GM21423 (cell line): Measurements from ENCODE around the gene DYNC1I1.
"Not testable (repeated sequence)": the region's sequence is repeated elsewhere in the genome, so short reads cannot be mapped to it uniquely, and the experiment has no call there.

ENCODE experiments used
- ATAC-seq: cut with Tn5 transposase; IDR thresholded peaks from one replicate; pipeline ENCODE4 v1.9.1; 2021; ENCODE audit warnings: mild to moderate bottlenecking, moderate library complexity; ENCODE audit not compliant: unreplicated experiment

The DYNC1I1 gene

DNA sequence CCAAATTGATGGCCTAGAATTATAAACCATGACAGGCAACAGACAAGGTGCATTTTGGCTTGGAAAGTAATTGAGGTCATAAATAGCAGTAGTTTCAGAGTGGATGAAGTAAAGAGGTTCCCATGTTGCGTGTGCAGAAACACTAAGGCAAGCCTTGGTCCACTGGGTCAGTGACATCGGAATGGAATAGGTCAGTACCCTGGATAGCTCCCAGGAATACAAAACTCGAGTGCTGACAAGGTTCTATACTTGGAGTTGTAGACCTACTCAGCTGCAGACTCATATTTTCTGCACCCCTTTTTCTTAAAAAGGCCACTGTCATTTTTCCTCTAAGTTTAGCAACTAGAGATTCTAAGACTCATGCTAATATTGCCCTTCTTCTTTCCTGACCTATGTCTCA lies 132.8 kb downstream of the DYNC1I1 start:
- ATAC-seq: no peak

GRCh38 chr7:95906851-95907250 lies 134.5 kb downstream of the DYNC1I1 start:
- no peak for ATAC-seq

- no peak for ATAC-seq
Observed at GRCh38 chr7:95907337-95907736, 135.0 kb downstream of the DYNC1I1 start.

DNA sequence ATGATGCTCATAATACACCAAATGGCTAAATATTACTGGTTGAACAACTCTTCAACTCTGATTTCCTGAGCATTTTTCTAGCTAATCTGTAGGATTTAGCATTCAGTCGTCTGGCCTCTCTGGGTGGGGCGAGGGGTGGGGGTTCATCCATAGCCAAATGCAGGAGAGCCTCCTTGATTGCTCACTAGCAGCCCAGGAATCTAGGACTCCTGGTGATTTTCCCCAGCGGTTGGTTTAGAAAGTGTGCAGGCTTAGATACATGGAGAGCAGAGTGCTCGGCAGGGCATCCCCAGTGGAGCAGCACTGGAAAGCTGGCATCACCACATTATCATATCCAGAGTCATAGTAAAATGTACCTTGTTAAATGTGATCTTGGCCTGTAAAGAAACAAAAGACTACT lies 136.1 kb downstream of the DYNC1I1 start:
- ATAC-seq: no peak

DNA sequence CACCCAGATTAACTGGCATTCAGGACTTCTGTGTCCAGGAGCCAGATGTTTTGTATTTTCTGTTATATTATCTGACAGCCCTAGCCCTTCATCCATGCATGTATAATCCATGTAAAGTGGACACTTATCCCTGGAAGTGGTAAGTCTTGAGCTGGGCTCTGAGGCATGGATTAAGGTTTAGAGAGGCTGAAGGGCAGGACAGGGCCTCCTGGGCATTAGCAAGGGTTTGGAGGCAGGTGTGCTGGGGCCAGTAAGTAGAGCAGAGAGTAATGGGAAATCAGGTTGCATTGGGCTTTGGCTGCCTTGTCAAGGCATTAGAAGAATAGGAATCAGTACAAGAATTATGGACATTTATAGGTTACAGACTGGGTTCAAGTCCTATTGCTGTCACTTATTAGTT lies 138.0 kb downstream of the DYNC1I1 start:
- ATAC-seq: no peak

DNA sequence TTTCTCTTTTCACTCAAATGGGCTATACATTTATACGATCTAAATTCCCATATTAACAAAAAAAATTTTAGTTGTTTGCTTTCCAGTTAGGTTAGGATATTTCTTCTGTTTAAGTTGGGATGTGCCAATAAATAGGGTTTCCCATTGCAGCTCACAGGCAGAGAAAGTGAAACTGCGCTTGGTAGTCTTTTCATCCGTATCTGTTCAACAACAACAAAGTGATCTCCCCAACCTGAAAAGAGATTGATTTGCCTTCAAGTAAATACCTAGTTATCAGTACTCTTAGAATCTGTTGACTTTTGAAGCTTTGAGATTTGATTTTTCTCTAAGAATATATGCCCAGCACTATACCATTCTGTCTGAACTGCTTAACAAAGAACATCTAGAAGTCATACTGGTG lies 143.4 kb downstream of the DYNC1I1 start:
- ATAC-seq: no peak

- no peak for ATAC-seq
Observed at GRCh38 chr7:95916573-95917297, 144.4 kb downstream of the DYNC1I1 start.

DNA sequence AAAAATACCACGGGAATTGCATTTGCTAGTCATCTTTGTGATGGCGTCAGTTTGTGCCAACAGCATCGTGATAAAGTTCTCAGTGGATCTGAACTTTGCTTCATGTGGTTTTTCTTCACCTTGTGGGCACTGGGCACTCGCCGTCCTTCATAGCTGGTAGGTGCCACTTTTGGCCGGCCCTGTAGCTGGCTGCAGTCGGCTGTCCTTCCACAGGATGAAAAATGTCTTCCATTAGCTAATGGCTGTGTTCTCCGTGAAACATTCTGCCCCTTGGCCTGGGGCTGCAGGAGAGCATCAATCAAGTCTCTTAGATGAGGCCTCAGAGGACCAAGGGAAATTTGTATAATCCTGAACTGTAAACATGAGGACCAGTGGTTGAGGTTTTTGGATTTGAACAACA lies 145.3 kb downstream of the DYNC1I1 start:
- ATAC-seq: no peak

DNA sequence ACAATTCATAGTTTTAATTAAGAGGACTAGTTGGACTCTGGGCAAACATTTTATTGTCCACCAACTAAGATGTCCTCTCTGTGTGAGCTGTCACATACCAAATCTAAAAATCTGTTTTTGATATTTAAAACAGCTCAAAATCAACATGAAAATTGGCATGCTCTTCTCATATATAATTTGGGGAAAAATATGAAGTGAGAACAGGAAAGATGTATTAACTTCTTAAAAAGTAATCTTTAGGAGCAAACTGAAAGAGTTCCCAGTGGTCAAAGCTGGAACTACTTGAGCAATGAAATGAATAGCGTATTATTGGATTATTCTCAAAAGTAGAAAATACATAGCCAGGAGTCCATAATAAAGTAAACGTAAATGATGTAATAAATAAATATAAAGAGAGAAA lies 147.2 kb downstream of the DYNC1I1 start:
- ATAC-seq: no peak

DNA sequence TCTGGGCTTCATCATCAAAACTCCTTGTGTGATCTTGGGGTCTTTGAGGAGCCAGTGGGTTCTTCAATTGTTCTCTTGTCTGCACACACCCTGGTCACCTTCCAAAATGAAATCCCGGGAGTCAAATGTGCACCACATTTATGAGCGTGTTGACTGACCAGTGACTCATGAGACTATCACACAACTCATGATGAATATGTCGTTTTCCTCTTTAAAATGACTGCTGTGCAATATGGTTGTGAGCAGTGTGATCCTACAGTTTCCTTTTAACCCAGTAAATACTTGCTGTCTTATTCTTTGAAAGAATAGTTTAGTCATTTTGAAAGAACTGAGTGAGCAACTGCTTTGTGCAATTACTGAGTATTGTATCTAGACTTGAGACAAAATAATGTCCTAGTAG lies 149.2 kb downstream of the DYNC1I1 start:
- no peak for ATAC-seq

DNA sequence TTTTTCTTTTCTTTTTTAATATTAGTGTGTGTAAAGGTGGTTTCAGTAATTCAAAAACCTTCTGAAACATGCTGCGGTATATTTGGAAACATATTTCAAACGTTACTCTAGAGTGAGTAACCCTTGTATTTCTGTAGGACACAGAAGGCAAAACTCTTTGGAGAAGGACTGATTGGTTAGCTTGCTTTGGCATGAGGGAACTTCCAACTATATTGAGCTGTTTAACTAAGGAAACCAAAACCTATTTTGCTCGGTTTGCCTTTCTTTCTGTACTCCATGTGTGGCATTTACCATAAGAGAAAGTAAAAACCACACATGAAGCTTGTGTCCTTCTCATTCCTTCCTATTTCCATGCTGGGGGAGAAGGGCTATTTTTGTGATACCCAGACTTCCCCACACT lies 149.8 kb downstream of the DYNC1I1 start:
- ATAC-seq: no peak

- no peak for ATAC-seq
Observed at GRCh38 chr7:95925236-95925635, 152.9 kb downstream of the DYNC1I1 start.

- no peak for ATAC-seq
Observed at GRCh38 chr7:95925971-95926370, 153.6 kb downstream of the DYNC1I1 start.

- ATAC-seq: no peak
Observed at GRCh38 chr7:95927756-95928155, 155.4 kb downstream of the DYNC1I1 start.

- ATAC-seq: no peak
Observed at GRCh38 chr7:95929710-95930280, 157.4 kb downstream of the DYNC1I1 start.

GRCh38 chr7:95931460-95932232 lies 159.3 kb downstream of the DYNC1I1 start:
- no peak for ATAC-seq

DNA sequence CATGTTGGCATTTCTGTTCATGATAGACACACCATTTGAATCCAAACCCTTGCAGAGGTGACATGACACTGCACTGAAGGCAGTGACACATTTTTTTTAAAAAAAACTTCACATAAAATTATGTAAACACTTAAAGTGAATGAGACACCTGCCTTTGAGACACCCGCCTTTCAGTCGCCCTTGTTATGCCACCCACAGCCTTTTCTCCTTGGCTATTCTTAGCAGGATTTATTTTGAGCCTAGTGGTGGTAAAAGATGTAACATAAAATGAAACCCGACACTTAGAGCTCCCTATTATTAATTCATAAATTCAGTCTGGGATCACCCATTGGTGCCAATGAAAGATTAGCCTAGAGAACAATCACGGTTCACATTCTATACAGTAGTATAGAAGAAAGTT lies 161.3 kb downstream of the DYNC1I1 start:
- ATAC-seq: no peak

DNA sequence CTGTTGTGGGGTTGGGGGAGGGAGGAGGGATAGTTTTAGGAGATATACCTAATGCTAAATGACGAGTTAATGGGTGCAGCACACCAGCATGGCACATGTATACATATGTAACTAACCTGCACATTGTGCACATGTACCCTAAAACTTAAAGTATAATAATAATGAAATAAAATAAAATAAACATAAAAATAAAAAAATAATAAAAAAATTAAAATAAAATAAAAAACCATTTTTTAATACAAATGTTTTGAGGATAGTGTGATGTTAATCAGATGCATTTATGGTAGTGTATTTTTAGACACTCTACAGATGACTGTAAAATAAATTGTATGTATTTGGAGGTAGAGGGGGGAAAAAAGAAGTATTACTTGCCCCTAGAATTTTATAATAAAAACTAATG lies 172.5 kb downstream of the DYNC1I1 start:
- ATAC-seq: not testable (repeated sequence)

GRCh38 chr7:95950698-95951097 lies 178.3 kb downstream of the DYNC1I1 start:
- no peak for ATAC-seq

- ATAC-seq: no peak
Observed at GRCh38 chr7:95951531-95951930, 179.2 kb downstream of the DYNC1I1 start.

GRCh38 chr7:95951997-95952795 lies 179.8 kb downstream of the DYNC1I1 start:
- ATAC-seq: no peak
